SK-N-SH (cell line): ENCODE data around the gene LPP. TPM values are rescaled to one million over a fixed set of nuclear protein-coding genes. Genes with fewer than 3 reads are reported as not detected.

Experiments
- CTCF ChIA-PET: fragments of 300-600, 350-600 bp; formaldehyde crosslinking; extraction: SDS; loops from one replicate; lab custom pipeline; 2021; lab: Yijun Ruan, JAX
- POLR2A ChIA-PET: fragments of 350-600 bp; sonication (Branson Sonifier 250); formaldehyde crosslinking; extraction: SDS; loops from one replicate; lab custom pipeline; 2020; ENCODE audit warnings: antibody characterized with exemption, inconsistent platforms; lab: Yijun Ruan, JAX
- DNase-seq: peaks from one replicate; pipeline ENCODE4 v3.0.0; 2012
- H2AFZ ChIP-seq: fragments of 200-600 bp; sonication (generic); 2 replicates; pipeline ENCODE4 v1.8.1; 2016; ENCODE audit warnings: antibody characterized with exemption, mild to moderate bottlenecking, low read depth
- H3F3A ChIP-seq: fragments of 200-600 bp; sonication (generic); replicated peaks from 2 replicates; pipeline ENCODE3; 2016; ENCODE audit warnings: antibody characterized with exemption, mild to moderate bottlenecking; ENCODE audit not compliant: insufficient read depth
- H3K27ac ChIP-seq, 2 experiments: fragments of 200-500 bp in 1 of 2; fragments of 200-600 bp in 1 of 2; sonication (Bioruptor generic) in 1 of 2; sonication (generic), shearing (Covaris generic) in 1 of 2; 2 replicates each; pipeline versions ENCODE4 v1.5.1 to v1.6.1; 2014 to 2016; ENCODE audit warnings: low read depth in 2 of 2, inconsistent platforms in 1 of 2, low read length in 1 of 2, mild to moderate bottlenecking in 1 of 2, mixed read lengths in 1 of 2
- H3K27me3 ChIP-seq: fragments of 200-600 bp; sonication (generic), shearing (Covaris generic); 2 replicates; pipeline ENCODE4 v1.6.1; 2016; ENCODE audit warnings: mixed run types; ENCODE audit not compliant: insufficient read depth
- H3K36me3 ChIP-seq, 2 experiments: fragments of 200-500 bp in 1 of 2; fragments of 200-600 bp in 1 of 2; sonication (Bioruptor generic) in 1 of 2; sonication (generic) in 1 of 2; replicated peaks in 1 of 2; 2 replicates each; pipeline versions ENCODE3 to v1.5.1; 2014 to 2016; ENCODE audit warnings: low read length in 1 of 2, mild to moderate bottlenecking in 1 of 2; ENCODE audit not compliant: insufficient read depth in 2 of 2, control insufficient read depth in 1 of 2
- H3K4me1 ChIP-seq, 2 experiments: fragments of 200-500 bp in 1 of 2; fragments of 200-600 bp in 1 of 2; sonication (Bioruptor generic) in 1 of 2; sonication (generic), shearing (Covaris generic) in 1 of 2; 2 replicates each; pipeline versions ENCODE4 v1.5.1 to v1.6.1; 2014 to 2016; ENCODE audit warnings: low read depth in 1 of 2, low read length in 1 of 2, mixed run types in 1 of 2; ENCODE audit not compliant: insufficient read depth in 2 of 2, control insufficient read depth in 1 of 2
- H3K4me2 ChIP-seq: fragments of 200-600 bp; sonication (generic), shearing (Covaris generic); 2 replicates; pipeline ENCODE4 v1.6.1; 2017; ENCODE audit warnings: mixed run types
- H3K4me3 ChIP-seq, 2 experiments: fragments of 200-500 bp in 1 of 2; fragments of 200-600 bp in 1 of 2; sonication (Bioruptor generic) in 1 of 2; sonication (generic), shearing (Covaris generic) in 1 of 2; 2 replicates each; pipeline versions ENCODE4 v1.5.1 to v1.8.1; 2014 to 2016; ENCODE audit warnings: low read depth in 2 of 2, inconsistent platforms in 1 of 2, low read length in 1 of 2, mild to moderate bottlenecking in 1 of 2, mixed read lengths in 1 of 2, moderate library complexity in 1 of 2
- H3K79me2 ChIP-seq: fragments of 200-600 bp; sonication (generic); 2 replicates; pipeline ENCODE4 v1.8.1; 2017; ENCODE audit warnings: mild to moderate bottlenecking; ENCODE audit not compliant: insufficient read depth
- H3K9ac ChIP-seq: fragments of 200-600 bp; sonication (generic); 2 replicates; pipeline ENCODE4 v1.6.1; 2017; ENCODE audit warnings: mixed run types
- H3K9me2 ChIP-seq: fragments of 200-600 bp; sonication (generic); 2 replicates; pipeline ENCODE4 v1.6.1; 2017; ENCODE audit warnings: mixed run types
- H3K9me3 ChIP-seq: fragments of 200-600 bp; sonication (generic); 2 replicates; pipeline ENCODE4 v1.6.1; 2017; ENCODE audit warnings: mixed run types, mild to moderate bottlenecking, moderate library complexity
- H4K20me1 ChIP-seq: fragments of 200-600 bp; sonication (generic); 2 replicates; pipeline ENCODE4 v1.6.1; 2017; ENCODE audit warnings: mild to moderate bottlenecking, mixed run types; ENCODE audit not compliant: insufficient read depth
- ELF1 ChIP-seq: IDR thresholded peaks from 2 replicates; pipeline ENCODE4 v1.4.0; 2012
- FOXJ3 ChIP-seq: sonication (generic); formaldehyde crosslinking; IDR thresholded peaks from 2 replicates; pipeline ENCODE4 v1.5.1; 2020; ENCODE audit warnings: mild to moderate bottlenecking, missing genetic modification reagents
- FOXM1 ChIP-seq: IDR thresholded peaks from 2 replicates; pipeline ENCODE4 v1.4.0; 2012; ENCODE audit warnings: low read depth, mild to moderate bottlenecking
- MEF2A ChIP-seq: IDR thresholded peaks from 2 replicates; pipeline ENCODE4 v1.4.0; 2012; ENCODE audit warnings: low read depth, borderline replicate concordance
- MXI1 ChIP-seq: IDR thresholded peaks from 2 replicates; pipeline ENCODE4 v1.6.1; 2012; ENCODE audit warnings: mild to moderate bottlenecking, low read depth, low read length, improper control_type of control experiment
- POLR2AphosphoS5 ChIP-seq: IDR thresholded peaks from 2 replicates; pipeline ENCODE4 v1.6.1; 2012; ENCODE audit warnings: low read depth, low read length
- RFX5 ChIP-seq: IDR thresholded peaks from 2 replicates; pipeline ENCODE4 v1.6.1; 2012; ENCODE audit warnings: mild to moderate bottlenecking, improper control_type of control experiment, low read length
- SIN3A ChIP-seq: IDR thresholded peaks from 2 replicates; pipeline ENCODE4 v1.6.1; 2012; ENCODE audit warnings: low read depth, mild to moderate bottlenecking, low read length, moderate library complexity, borderline replicate concordance
- SMC3 ChIP-seq: IDR thresholded peaks from 2 replicates; pipeline ENCODE4 v1.6.1; 2012; ENCODE audit warnings: low read depth, low read length, improper control_type of control experiment
- TAF1 ChIP-seq: IDR thresholded peaks from 2 replicates; pipeline ENCODE4 v1.6.1; 2012; ENCODE audit warnings: low read depth, mild to moderate bottlenecking, low read length, moderate library complexity, borderline replicate concordance
- TEAD4 ChIP-seq: IDR thresholded peaks from 2 replicates; pipeline ENCODE4 v1.4.0; 2012; ENCODE audit warnings: mild to moderate bottlenecking, borderline replicate concordance; ENCODE audit not compliant: insufficient read depth
- WGBS: methylation state at CpG from one replicate; pipeline ENCODE4 v1.1.6; 2017; ENCODE audit warnings: low lambda C conversion rate; 5-methylcytosine and 5-hydroxymethylcytosine counted together
- polyA plus RNA-seq, 3 experiments: library from polyadenylated mRNA; depleted of rRNA; stranded (reverse); fragments of >200 nt; gene quantifications; 2 replicates each; pipeline ENCODE4 v1.2.3, GENCODE V29; 2012
- TF ChIP-seq, protein P1 (sequence below): fragments of 150-350 bp; IDR thresholded peaks from 2 replicates; pipeline ENCODE4 v1.6.1; 2017; ENCODE audit warnings: antibody characterized with exemption, low read length, low read depth, borderline replicate concordance
- TF ChIP-seq, protein P2 (sequence below): IDR thresholded peaks from 2 replicates; pipeline ENCODE4 v1.4.0; 2012; ENCODE audit warnings: low read depth
- TF ChIP-seq, protein P3 (sequence below): IDR thresholded peaks from 2 replicates; pipeline ENCODE4 v1.6.1; 2012; ENCODE audit warnings: mild to moderate bottlenecking, low read depth, low read length, moderate library complexity

LPP gene
- polyA plus RNA-seq, 1 of the 3 experiments (the other 2 are of a cell fraction) = 6.6 TPM

DNA sequence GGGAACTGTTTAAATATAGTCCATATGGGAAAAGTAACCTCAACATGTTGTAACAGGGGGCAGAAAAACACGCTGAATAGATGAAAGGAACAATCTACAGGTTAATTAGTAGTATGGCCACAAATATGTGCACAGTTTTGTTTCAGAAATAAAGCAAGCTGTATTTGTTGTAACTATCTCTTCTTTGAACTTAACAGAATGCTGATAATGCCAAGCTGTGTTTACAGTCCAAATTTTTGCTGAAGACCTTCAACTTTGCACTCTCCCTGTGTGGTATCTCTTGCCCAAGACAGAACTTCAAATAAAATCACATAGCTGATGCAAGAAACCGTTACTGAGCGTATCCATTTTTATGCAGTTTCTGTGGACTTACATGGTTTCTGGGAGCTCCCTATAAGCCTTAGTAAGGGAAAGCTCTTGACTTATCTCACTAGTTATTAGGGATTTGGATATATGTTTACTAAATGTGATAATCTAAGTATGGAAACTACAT is 592.4 kb downstream of the LPP start:
- H3K9me2 ChIP-seq = no peaks in the 10 kb centered on the region
- H3K79me2 ChIP-seq = no peaks in the 10 kb centered on the region
- no peaks in the 10 kb centered on the region for H3K9me3 ChIP-seq
- no peak overlapping the region for H3K9ac ChIP-seq
- DNase-seq = no peak
- no peak overlapping the region for H2AFZ ChIP-seq
- peaks cover 0 to 6% of the 10 kb centered on the region in 2 experiments for H3K36me3 ChIP-seq
- no peak overlapping the region for H3K4me3 ChIP-seq
- WGBS = 69% methylated on average over 3 of the region's 3 CpGs
- H3F3A ChIP-seq = peaks cover 4% of the 10 kb centered on the region
- no peak overlapping the region for H3K4me2 ChIP-seq
- TF ChIP-seq MXI1 (no peak), POLR2AphosphoS5 (no peak), MEF2A (no peak), ELF1 (no peak), TEAD4 (no peak), FOXJ3 (CRISPR knock-in tag) (no peak), SMC3 (no peak), FOXM1 (no peak), TAF1 (no peak), SIN3A (no peak), RFX5 (no peak)
- TF ChIP-seq, protein P1, sequence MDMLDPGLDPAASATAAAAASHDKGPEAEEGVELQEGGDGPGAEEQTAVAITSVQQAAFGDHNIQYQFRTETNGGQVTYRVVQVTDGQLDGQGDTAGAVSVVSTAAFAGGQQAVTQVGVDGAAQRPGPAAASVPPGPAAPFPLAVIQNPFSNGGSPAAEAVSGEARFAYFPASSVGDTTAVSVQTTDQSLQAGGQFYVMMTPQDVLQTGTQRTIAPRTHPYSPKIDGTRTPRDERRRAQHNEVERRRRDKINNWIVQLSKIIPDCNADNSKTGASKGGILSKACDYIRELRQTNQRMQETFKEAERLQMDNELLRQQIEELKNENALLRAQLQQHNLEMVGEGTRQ = no peak
- TF ChIP-seq, protein P2, sequence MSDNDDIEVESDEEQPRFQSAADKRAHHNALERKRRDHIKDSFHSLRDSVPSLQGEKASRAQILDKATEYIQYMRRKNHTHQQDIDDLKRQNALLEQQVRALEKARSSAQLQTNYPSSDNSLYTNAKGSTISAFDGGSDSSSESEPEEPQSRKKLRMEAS = no peak
- TF ChIP-seq, protein P3, sequence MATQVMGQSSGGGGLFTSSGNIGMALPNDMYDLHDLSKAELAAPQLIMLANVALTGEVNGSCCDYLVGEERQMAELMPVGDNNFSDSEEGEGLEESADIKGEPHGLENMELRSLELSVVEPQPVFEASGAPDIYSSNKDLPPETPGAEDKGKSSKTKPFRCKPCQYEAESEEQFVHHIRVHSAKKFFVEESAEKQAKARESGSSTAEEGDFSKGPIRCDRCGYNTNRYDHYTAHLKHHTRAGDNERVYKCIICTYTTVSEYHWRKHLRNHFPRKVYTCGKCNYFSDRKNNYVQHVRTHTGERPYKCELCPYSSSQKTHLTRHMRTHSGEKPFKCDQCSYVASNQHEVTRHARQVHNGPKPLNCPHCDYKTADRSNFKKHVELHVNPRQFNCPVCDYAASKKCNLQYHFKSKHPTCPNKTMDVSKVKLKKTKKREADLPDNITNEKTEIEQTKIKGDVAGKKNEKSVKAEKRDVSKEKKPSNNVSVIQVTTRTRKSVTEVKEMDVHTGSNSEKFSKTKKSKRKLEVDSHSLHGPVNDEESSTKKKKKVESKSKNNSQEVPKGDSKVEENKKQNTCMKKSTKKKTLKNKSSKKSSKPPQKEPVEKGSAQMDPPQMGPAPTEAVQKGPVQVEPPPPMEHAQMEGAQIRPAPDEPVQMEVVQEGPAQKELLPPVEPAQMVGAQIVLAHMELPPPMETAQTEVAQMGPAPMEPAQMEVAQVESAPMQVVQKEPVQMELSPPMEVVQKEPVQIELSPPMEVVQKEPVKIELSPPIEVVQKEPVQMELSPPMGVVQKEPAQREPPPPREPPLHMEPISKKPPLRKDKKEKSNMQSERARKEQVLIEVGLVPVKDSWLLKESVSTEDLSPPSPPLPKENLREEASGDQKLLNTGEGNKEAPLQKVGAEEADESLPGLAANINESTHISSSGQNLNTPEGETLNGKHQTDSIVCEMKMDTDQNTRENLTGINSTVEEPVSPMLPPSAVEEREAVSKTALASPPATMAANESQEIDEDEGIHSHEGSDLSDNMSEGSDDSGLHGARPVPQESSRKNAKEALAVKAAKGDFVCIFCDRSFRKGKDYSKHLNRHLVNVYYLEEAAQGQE = no peak
- H4K20me1 ChIP-seq = no peaks in the 10 kb centered on the region
- POLR2A ChIA-PET = no interaction called here
- no peaks in the 10 kb centered on the region for H3K27me3 ChIP-seq
- H3K4me1 ChIP-seq = no peaks in the 10 kb centered on the region
- CTCF ChIA-PET = interaction anchor here (0.9 kb wide), 1 partner anchor 12 kb away, joined by 3 read pairs; no protein-coding TSS in a partner anchor
- no peak overlapping the region for H3K27ac ChIP-seq
